Daoy (cell line): ENCODE measurements around the gene IREB2. TPM values are rescaled to one million over a fixed set of nuclear protein-coding genes. Genes with fewer than 3 reads are reported as not detected.

Source experiments
- DNase-seq: peaks from one replicate; pipeline ENCODE4 v3.0.0-alpha.2; 2015; ENCODE audit warnings: low read depth
- total RNA-seq: library from RNA; depleted of rRNA; stranded (reverse); fragments of >200 nt; shearing (Covaris generic); gene quantifications from 2 replicates; pipeline ENCODE4 v1.2.3, GENCODE V29; 2014; rRNA removed

IREB2 gene
- total RNA-seq, 1 experiment from 2014 or later = 10.1 TPM

DNA sequence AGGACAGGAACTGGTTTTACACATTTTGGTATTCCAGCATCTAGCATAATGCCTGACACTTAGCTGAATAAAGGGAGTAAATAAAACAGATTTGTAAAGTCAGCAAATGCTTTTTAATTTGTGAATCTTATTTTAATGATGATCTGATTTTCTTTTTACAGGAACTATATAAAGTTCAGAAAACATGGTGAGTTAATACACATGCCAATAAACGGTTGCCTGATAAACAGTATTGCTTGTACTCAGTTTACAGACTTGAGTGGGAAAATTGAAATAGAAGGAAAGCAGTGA lies 103.7 kb downstream of the IREB2 start:
- no peak for DNase-seq

DNA sequence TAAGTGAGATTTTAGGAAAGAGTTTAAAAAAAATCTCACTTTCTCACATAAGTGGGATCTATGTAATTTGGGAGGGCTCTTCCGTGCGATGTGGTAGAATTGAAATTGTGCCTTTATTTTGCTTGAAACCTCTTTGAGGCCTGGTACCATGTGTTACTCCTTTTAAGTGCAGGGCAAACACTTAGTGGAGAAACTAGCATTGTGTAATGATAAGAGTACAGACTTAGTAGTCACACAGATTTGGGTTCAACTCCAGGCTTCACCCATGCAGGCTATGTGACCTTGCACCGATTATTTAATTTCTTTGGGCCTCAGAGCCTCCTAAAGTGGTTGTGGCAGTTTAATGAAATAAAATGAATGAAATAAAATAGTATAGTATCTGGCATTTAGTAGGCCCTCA lies 104.6 kb downstream of the IREB2 start:
- no peak for DNase-seq

DNA sequence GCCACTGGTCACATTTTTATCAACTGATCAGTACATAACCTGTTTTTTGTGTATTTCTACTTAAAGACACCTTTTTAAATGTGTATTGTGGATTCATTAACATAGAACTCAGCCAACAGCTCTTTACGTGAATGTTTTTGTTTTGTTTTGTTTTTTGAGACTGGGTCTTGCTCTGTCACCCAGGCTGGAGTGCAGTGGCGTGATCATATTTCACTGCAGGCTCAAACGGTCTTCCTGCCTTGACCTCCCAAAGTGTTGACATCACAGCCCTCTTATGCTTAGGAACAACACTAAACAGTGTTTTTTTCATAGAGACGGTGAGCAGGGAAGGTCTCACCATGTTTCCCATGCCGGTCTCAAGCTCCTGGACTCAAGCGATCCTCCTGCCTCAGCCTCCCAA lies 112.2 kb downstream of the IREB2 start:
- DNase-seq = no peak

DNA sequence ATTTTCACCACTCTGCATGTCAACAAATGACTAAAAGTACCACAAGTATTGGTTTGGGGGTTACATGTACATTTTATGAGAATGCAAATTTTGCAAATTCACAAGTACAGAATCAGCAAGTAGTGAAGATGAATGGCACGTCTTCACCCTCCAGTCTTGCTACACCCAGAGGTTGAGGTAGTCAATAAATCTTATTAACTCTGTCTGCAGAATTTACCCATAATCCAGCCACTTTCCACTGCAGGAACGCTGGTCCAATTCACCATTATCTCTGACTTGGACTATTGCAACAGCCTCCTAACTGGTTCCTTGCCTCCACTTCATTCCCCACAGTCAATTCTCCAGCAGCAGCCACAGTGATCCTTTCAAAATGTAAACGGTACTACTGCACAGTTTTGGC lies 112.8 kb downstream of the IREB2 start:
- no peak for DNase-seq

Other genes with a start within 250 kb of the IREB2 start
- not detected in 2 replicates for gene ACSBG1, start 203.7 kb upstream of the IREB2 start, total RNA-seq
- 1.6 TPM in 1 of 2 replicates, not detected in the other for gene DNAJA4, start 173.7 kb upstream of the IREB2 start, total RNA-seq
- gene SKIC8, start 138.6 kb upstream of the IREB2 start, total RNA-seq = 104 and 162 TPM in 2 replicates
- gene CRABP1, start 97.9 kb upstream of the IREB2 start, total RNA-seq = 0.23 and 2.2 TPM in 2 replicates
- 3.0 and 3.8 TPM in 2 replicates for gene HYKK, start 69.4 kb downstream of the IREB2 start, total RNA-seq
- 565 and 567 TPM in 2 replicates for gene PSMA4, start 102.2 kb downstream of the IREB2 start, total RNA-seq
- gene CHRNA5, start 127.3 kb downstream of the IREB2 start, total RNA-seq = 25.0 and 35.1 TPM in 2 replicates
- gene CHRNA3, start 182.8 kb downstream of the IREB2 start, total RNA-seq = 0.17 and 3.5 TPM in 2 replicates
- 0.06 TPM in 1 of 2 replicates, not detected in the other for gene CHRNB4, start 203.0 kb downstream of the IREB2 start, total RNA-seq